HG03442 (cell line): ENCODE results near the gene E2F7.
"Not testable (repeated sequence)": the region's sequence is repeated elsewhere in the genome, so short reads cannot be mapped to it uniquely, and the experiment has no call there.

Experiments
- ATAC-seq: cut with Tn5 transposase; IDR thresholded peaks from one replicate; pipeline ENCODE4 v1.9.1; 2021; ENCODE audit warnings: mild to moderate bottlenecking, moderate library complexity; ENCODE audit not compliant: unreplicated experiment

The E2F7 gene

GRCh38 chr12:77065361-77066204, at the start of gene E2F7:
TSS of gene E2F7 (minus strand) at chr12:77065569. CDS start at chr12:77064635, 934 bp downstream.
- peak; percentile 65 for ATAC-seq

- ATAC-seq = no peak
These were observed 48.6 kb upstream of the E2F7 start for GRCh38 chr12:77113971-77114370.

GRCh38 chr12:77108707-77109106, 43.3 kb upstream of the E2F7 start:
- no peak for ATAC-seq

- ATAC-seq = no peak
These were observed 41.8 kb upstream of the E2F7 start for GRCh38 chr12:77107121-77107520.

- ATAC-seq = no peak
These were observed 39.4 kb upstream of the E2F7 start for GRCh38 chr12:77104792-77105191.

- no peak for ATAC-seq
These were observed 38.9 kb upstream of the E2F7 start for GRCh38 chr12:77104286-77104685.

GRCh38 chr12:77102691-77103090, 37.3 kb upstream of the E2F7 start:
- no peak for ATAC-seq

- no peak for ATAC-seq
These were observed 36.8 kb upstream of the E2F7 start for GRCh38 chr12:77102123-77102522.

- no peak for ATAC-seq
These were observed 34.4 kb upstream of the E2F7 start for GRCh38 chr12:77099799-77100198.

- no peak for ATAC-seq
These were observed 32.5 kb upstream of the E2F7 start for GRCh38 chr12:77097846-77098245.

GRCh38 chr12:77092227-77092626, 26.9 kb upstream of the E2F7 start:
- ATAC-seq = not testable (repeated sequence)

- ATAC-seq = no peak
These were observed 24.4 kb upstream of the E2F7 start for GRCh38 chr12:77089686-77090220.

- no peak for ATAC-seq
These were observed 22.1 kb upstream of the E2F7 start for GRCh38 chr12:77087427-77087826.

- no peak for ATAC-seq
These were observed 16.7 kb upstream of the E2F7 start for GRCh38 chr12:77082021-77082420.

GRCh38 chr12:77079631-77080030, 14.3 kb upstream of the E2F7 start:
- ATAC-seq = no peak

GRCh38 chr12:77078231-77078630, 12.9 kb upstream of the E2F7 start:
- no peak for ATAC-seq

- no peak for ATAC-seq
These were observed 11.5 kb upstream of the E2F7 start for GRCh38 chr12:77076886-77077285.

- ATAC-seq = not testable (repeated sequence)
These were observed 8.5 kb upstream of the E2F7 start for GRCh38 chr12:77073894-77074293.

- no peak for ATAC-seq
These were observed 7.6 kb upstream of the E2F7 start for GRCh38 chr12:77072833-77073495.

- ATAC-seq = no peak
These were observed 5.6 kb upstream of the E2F7 start for GRCh38 chr12:77070800-77071449.

GRCh38 chr12:77070382-77070781, 5.0 kb upstream of the E2F7 start:
- peak; percentile 49 for ATAC-seq
